Stimulated activated CD4-positive, alpha-beta T cell treated with anti-CD3 and anti-CD28 coated beads, Interleukin-1b, Interleukin-23, amount 100 ng/mL, for 24 hours (primary cell): ENCODE results near the gene CYB5R3.
"Not testable (repeated sequence)": the region's sequence is repeated elsewhere in the genome, so short reads cannot be mapped to it uniquely, and the experiment has no call there.

Experiments
- DNase-seq, 4 experiments: peaks; one replicate each; pipeline ENCODE4 v3.0.0-alpha.2; 2020; ENCODE audit warnings: low read depth in 4 of 4, low spot score in 1 of 4

The CYB5R3 gene

DNA sequence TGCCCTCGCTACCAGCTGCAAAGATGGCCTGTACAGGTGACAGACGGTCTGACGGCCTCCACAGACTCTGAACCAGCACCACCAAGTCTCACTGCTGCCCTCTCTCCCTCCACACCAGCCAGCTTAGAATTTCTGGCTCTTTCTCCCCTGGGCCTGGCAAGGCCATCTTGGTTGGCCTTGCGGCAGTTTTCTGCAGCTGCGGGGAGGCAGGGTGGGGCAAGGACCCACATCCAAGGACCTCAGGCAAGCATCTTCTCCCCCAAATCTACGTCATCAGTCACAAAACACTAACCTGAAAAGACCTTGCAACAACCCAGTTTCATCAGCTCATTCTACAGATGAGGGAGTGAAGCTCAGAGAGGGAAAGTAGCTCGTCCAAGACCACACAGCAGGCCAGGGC lies 22.8 kb downstream of the CYB5R3 start:
- no peak for DNase-seq

DNA sequence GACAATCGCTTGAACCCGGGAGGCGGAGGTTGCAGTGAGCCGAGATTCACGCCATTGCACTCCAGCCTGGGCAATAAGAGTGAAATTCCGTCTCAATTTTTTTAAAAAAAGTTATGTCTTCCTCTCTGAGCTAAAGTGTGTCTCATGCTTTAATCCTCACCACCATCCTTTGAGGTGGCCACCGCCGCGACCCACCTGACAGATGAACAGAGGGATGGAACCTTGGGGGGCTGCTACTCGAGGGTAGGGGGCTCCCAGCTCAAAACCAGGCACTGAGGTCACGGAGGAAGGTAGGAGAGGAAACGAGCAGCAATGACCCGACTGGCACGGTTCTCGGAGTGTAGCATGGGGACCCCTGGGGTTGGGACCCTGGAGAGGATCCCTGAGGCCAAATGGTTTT lies 23.8 kb downstream of the CYB5R3 start:
- no peak for DNase-seq

DNA sequence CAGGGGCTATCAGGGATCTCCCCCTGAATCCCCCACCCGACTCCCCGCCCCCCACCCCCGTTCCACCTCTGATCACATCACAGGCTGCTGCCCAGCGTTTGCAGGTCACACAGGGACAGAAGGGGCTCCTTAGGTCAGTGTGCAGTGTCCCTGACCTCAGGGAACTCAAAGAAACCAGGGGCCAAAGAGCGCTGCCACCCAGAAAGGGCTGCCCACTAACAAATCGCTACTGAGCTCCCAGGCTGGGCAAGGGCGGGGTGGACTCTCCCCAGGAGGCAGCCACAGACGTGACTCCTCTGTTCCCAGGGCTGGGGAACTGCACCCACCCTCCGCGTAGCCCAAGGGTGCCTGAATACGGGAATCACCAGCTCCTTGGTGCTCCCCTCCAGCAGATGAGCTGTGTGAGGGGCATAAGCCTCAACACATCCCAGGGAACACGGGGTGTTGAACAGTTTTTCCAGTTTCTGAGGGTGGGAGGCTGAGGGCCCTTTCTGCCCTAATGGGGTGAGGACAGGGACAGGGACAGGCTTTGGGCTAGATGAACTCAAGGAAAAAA lies 24.6 kb downstream of the CYB5R3 start:
- DNase-seq, result no peak

DNA sequence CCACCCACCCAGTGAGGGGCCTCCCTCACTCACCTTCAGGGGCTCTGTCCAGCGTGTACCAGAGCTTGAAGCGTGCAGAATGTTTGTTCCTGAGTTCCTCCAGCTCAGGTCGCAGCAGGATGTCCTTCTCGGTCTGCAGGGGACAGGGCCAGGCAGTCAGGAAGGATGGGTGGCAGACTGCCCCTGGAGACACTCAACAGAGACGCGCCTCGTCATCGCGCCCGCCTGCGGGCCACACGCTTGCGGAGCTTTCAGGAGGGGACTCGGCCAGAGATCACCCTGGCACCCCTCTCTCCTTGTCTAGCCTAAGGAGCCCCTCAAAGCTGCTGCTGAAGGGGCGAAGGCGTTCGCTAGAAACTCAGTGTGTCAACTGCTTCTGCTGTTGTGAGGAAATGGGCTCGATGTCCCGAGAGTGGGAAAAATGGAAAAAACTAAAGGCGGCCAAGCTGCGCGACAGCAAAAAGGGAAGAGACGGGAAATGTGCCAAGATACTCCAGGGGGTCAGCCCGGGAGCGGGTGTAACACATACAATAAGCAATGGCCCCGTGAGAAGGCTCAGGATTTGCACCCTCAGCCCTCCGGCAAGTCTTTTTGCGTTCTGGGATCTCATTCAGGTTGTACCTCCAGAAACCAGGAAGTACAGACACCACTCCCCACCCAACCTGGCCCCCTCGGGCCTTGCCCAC lies 25.3 kb downstream of the CYB5R3 start:
- no peak for DNase-seq

DNA sequence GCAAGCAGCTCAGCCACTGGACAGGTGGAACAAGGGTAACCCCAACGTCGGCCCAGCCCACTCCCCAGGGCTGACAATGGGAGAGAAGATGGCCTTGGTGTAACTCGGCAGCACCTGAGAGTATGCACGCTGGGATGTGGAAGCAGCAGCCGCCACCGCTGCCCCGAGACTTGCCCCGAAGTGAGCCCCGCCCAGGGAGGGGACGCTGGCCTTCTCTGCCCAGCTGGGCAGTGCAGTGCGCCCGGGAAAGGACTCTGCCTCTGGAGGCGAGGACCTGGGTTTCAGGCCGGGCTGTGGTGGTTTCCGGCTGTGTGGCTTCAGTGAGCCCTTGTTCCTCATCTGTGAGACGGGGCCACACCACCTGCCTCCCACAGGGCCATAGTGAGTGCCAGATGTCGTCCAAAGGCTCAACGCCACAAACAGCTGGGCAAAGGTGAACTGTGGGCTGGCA lies 25.9 kb downstream of the CYB5R3 start:
- no peak for DNase-seq

DNA sequence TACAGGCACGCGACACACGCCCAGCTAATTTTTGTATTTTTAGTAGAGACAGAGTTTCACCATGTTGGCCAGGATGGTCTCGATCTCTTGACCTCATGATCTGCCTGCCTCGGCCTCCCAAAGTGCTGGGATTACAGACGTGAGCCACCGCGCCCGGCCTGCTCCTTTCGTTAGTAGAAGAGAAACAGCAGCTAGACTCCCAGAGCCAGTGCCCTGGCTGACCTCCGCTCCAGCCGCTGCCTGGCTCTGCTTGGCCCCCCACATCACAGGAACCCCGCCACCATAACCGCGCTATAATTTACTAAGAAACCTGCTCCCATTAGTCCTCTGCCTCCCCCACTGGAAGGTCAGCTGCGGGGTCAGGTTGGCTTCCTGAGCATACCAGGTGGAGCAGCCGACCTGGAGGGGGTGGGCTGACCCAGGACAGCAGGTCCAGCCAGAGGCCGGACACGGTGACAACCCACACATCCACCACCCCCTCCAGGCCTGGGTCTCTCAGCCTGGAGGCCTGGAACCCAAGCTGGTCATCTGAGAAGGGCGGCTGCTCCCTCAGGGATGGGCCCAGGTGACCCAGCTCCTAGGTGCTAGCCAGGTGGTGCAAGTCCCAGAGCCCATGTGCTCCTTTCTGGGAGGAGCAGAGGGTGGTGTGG lies 27.0 kb downstream of the CYB5R3 start:
- DNase-seq, result no peak

DNA sequence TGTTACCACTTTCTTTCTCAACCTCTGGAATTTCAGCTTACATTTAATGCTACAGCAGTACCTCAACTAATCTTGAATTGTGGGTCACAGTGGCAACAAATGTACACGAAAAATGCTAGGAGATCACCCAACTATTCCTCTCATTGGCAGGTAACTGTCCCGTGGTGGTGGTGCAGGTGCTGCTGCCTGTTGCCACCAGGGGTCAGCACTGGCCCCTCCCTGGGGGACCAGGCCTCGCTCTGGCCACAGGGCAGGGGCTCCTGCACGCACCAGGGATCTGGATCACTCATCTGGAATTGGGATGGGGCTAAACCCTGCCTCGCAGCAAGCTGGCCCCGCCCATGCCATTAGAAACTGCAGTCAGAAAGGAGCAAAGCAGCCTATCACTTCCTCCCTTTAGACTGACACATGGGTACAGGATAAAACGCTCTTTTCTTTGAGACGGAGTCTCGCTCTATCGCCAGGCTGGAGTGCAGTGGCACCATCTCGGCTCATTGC lies 27.6 kb downstream of the CYB5R3 start:
- peak in 3 of 4 experiments; percentile 27 to 40 (median 30) for DNase-seq

DNA sequence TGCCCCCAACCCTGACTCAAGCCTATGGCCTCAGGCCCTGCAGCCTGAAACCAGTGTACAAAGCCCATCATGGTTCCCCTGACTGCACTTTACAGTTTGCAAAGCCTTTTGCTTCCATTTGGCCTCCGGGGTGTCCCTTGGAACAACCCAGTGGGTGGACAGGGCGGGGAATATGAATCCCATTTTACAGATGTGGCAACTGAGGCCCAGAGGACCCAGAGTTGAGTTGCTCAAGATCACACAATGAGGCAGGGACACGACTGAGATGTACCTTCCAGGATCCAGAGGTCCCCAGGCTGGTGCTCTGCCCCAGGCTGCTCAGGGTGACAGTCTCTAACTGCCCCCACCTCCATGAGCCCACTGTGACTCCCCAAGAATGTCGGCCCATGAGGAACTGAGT lies 29.1 kb downstream of the CYB5R3 start:
- DNase-seq, result no peak

DNA sequence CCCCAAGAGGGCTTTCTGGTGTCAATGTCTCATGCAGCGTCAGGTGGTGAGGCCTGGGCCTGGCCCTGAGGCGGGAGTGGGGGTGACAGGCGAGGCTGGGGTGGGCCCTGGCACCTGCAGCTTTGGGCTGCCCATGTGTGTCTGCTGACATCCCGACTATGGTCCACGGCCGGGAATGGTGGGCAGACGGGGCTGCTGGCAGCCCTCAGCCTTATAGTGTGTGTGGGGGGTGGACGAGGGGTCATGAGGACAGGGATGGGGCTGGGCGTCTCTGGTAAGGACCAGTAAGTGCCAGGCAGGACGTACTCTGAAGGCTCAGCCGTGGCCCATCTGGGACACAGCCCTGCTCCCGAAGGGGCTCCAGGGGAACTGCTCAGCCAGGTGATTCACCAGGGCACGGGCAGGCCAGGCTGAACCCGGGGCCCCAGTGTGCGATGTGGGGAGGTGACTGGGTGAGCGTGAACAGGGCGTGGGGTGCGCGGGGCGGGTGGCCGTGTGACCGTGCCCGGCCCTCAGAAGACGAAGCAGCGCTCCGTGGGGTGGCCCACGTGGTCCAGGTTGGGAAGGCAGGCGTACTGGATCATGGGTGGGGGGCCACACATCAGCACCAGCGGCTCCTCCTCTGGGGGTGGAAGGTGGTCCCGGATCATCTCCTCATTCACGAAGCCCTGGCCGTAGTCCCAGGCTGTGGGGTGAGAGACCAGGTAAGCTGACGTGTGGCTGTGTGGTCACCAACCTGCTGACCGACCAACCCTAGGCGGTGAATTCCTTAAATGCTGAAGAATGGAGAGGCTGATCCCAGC lies 29.7 kb downstream of the CYB5R3 start:
- DNase-seq, result no peak

DNA sequence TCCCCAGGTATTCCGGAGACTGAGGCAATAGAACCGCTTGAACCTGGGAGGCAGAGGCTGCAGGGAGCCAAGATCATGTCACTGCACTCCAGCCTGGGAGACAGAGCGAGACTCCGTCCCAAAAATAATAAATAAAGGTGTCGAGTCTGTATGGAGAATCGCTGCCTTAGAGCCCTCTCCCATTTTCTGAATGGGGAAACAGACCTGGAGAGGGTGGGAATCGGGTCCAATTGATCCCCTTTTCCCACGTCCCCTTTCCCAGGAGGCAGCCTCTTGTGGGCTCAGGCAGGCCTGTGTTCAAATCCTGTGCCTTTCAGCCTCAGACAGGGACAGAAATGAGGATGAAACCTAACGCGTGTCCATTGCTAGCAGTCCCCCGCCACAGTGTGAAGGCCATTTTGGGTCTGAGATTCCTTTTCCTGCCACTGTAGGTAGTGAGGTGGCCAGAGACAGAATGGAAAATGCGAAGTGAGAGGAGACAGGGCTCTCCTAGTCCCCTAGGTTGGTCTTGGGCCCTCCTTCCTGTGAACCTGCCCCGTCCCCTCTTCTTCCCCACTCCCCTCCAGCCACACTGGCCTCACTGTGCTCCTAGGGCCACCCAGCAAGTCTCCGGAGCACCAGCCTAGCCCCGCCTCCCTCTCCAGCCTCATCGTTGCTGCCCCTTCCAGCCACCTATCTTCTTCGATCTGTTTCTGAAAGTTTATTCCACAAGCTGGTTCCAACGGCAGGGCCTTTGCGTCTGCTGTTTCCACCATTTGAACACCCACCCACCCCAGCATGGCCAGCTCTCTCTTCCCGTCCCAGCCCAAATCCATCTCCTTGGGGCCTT lies 31.8 kb downstream of the CYB5R3 start:
- DNase-seq, result no peak

DNA sequence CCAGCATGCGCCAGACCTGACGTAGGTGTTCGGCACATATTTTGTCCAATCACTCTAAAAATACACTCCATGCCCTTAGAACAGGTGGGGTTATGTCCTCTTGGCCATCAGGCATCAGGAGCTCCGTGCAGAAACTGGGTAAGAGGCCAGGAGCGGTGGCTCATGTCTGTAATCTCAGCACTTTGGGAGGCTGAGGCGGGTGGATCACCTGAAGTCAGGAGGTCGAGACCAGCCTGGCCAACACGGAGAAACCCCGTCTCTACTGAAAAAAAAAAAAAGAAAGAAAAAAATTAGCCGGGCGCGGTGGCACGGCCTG lies 33.4 kb downstream of the CYB5R3 start:
- not testable (repeated sequence) for DNase-seq

DNA sequence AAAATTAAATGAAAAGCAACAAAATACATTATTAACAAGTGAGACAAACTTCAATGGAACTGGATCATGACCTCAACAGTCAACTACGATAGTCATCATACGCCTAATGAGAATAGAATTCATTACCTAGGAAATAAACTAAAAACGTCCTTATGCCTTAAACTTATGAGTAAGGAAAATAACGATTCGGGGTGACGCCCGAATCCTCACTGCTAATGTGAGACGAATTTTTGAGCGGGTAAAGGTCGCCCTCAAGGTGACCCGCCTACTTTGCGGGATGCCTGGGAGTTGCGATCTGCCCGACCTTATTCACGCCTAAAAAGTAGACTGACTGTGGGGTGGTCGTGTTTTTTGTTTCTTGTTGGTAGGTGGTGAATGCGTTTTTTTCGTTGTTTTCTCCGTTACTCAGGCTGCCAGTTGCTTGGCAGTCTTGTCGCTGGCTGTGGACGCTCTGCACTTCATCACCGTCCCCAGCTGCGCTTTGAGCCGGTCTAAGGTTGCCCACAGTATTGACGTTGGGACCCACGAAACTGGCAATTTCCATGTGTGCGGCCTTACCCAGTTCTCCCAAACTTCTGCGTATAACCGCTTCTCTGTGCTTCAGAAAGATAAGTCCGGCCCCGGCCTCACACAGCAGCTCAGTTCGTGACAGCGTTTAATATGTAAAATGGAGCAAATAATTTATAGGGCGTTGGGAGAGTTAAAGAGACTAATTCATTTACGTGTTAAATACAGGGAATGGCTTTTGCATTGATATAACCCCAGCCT lies 33.9 kb downstream of the CYB5R3 start:
- DNase-seq, result peak; percentile 74 to 85 (median 79)

DNA sequence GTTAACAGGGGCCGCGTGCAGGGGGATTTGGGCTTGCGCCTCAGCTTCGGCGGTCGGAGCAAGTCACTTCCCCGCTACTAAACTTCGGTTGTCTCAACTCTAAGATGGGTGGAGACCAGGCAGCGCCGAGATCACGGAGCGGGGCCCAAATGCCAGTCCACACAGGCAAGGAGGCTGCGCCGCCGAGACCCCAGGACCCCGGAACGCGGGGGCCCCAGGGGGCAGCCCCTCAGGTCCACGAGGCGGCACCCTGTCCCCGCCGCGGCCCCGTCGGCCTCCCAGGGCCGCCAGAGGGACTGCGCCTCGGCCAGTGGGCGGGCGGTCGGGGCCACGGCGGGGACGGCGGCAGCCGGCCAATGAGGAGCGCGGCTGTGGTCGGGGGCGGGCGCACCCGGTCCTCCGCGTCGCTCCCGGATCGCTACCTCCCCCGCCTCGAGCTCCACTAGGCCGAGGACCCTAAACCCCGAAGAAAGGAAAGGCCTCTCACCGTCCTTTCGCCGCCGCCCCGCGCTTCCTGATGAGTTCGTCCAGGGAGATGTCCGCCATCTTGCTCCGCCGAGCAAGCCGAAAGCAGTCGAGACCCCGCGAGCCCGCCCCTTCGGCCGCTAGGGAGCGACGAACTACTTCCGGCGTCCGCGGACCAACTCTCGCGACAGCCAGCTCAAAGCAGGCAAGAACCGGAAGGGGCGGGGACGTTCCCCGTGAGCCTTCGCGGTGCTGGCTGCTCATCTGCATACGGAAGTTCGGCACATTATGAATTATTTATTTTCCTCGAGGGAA lies 34.7 kb downstream of the CYB5R3 start, which contains the start of gene POLDIP3:
TSS of gene POLDIP3 (minus strand) at position 572 of the 780 bp plus-strand sequence. CDS start at position 546, 26 bp downstream.
- peak; percentile 96 to 99 (median 98) for DNase-seq

DNA sequence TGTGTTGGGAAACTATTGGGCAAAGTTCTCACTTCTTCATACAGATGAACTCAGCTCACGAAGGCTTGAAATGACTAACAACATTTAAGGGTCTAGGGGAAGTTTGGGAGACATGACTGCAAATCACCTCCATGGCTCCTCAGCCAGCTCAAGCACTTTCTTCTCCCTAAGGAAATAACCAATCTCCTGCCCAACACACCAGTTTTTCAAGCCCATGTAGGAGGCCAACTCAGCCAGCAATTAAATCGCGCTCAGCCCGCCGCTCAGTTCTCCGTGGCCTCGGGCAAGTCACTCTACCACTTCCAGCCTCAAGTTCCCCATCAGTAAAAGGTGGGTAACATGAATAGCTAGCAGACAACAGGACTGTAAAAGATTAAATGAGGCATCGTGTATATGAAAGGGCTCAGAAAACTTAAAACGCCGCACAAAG lies 35.3 kb downstream of the CYB5R3 start:
- peak in 2 of 4 experiments; percentile 5 to 17 for DNase-seq

DNA sequence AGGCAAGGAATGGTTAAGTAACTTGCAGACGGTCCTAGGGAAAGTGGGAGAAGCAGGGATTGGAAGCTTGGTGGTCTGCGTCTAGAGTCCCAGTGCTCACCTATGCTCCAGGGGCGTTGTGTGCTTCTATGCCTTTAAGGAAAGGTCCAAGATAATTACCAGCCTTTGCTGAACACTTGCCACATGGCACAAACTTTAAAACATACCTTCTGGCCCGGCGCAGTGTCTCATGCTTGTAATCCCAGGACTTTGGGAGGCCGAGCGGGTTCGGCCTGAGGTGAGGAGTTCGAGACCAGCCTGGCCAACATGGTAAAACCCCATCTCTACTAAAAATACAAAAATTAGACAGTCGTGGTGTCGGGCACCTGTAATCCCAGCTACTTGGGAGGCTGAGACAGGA lies 36.9 kb downstream of the CYB5R3 start:
- no peak for DNase-seq

DNA sequence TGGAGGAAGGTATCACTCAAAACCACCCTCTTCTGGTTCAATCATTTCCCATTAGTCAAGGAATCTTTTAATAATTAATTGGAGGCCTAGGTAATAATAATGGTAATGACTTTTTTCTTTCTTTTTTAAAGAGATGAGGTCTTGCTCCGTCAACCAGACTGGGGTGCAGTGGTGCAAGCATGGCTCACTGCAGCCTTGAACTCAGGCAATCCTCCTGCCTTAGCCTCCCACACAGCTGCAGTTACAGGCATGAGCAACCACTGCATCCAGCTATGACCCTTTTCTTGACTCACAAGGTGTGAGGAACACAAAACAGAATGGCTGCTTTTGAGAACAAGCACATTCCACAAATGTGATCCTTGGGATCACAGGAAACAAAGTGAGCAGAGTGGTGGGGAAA lies 38.1 kb downstream of the CYB5R3 start:
- DNase-seq, result no peak

DNA sequence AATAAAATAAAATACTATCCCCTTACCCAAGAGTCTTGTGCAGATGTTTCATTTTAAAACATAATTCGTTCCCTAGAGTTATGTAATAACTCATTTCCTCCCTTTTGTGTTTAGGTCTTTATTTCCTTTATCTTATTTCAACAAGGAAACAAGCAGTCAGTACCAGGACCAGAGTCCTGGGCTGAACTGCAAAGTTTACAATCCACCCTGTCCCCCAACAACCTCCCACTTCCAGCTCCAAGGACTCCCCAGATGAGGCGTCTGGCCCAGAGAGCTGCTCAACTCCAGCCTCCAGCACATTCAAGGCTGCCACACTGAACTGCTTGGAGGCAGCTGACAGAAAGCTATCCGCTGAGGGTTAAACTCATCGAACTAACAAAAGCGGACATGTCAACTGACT lies 39.0 kb downstream of the CYB5R3 start:
- no peak for DNase-seq

DNA sequence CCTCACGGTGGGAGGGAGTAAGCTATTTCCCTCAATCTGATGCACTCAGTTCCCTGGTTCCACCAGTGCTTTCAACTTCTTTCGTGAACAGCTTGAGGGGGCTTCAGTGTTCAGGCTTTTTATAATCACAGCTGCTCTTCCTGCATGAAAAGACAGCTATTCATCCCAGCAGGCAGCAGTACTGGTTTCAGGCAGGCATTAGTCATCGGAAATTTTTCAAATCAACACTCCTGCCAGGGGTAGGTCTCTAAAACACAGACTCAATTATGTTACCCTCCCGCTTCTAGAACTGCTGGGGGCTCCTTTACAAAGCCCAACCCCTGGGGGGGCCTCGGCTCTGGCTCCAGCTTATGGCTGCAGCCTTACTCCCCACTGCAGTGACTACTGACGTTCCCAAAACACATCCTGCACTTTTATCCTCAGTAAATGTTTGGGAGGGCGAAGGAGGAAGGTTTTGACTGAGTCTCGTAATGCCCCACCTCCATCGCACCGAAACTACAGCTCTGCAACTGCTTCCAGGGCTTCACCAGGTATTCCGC lies 40.3 kb downstream of the CYB5R3 start:
- no peak for DNase-seq
